ENCODE measurements around the gene CCDC57. TPM values are rescaled to one million over a fixed set of nuclear protein-coding genes. Genes with fewer than 3 reads are reported as not detected.
A peak's percentile ranks its signal among the peaks of the same experiment; 100 is the strongest.
"Not testable (repeated sequence)": the region's sequence is repeated elsewhere in the genome, so short reads cannot be mapped to it uniquely, and the experiment has no call there.

The CCDC57 gene, protein sequence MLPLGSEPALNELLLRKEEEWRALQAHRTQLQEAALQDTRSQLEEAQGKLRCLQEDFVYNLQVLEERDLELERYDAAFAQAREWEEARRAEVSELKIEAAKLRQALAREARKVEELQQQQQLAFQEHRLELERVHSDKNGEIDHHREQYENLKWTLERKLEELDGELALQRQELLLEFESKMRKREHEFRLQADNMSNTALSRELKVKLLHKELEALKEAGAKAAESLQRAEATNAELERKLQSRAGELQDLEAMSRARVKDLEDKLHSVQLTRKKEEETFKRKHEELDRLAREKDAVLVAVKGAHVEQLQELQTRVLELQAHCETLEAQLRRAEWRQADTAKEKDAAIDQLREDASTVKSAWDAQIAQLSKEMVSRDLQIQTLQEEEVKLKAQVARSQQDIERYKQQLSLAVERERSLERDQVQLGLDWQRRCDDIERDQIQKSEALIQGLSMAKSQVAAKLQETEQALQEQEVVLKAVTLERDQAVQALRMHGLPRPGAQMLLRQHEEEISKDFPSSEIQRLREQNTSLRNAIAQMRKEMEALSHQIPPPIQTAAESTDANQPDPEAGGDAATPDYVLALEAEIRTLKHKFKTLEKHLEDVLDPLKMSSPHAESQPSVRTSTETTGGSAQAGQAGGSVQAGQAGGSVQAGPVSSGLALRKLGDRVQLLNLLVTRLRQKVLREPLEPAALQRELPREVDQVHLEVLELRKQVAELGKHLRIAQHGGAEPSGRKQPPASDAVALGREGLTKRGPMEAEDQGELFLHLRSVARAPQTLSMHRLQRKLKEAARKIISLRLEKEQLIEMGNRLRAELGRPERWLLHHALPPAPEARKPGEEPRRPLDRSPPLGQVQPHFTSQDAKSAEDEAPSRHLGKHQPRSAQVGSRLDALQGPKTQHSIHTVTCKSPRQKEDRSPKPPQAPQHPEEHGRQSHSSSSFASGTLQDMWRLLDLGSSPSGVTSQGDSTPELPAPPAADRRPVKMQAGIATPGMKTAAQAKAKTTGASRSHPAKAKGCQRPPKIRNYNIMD
- 10 to 100 TPM; 24.5 to 46.1 TPM for total RNA-seq

DNA sequence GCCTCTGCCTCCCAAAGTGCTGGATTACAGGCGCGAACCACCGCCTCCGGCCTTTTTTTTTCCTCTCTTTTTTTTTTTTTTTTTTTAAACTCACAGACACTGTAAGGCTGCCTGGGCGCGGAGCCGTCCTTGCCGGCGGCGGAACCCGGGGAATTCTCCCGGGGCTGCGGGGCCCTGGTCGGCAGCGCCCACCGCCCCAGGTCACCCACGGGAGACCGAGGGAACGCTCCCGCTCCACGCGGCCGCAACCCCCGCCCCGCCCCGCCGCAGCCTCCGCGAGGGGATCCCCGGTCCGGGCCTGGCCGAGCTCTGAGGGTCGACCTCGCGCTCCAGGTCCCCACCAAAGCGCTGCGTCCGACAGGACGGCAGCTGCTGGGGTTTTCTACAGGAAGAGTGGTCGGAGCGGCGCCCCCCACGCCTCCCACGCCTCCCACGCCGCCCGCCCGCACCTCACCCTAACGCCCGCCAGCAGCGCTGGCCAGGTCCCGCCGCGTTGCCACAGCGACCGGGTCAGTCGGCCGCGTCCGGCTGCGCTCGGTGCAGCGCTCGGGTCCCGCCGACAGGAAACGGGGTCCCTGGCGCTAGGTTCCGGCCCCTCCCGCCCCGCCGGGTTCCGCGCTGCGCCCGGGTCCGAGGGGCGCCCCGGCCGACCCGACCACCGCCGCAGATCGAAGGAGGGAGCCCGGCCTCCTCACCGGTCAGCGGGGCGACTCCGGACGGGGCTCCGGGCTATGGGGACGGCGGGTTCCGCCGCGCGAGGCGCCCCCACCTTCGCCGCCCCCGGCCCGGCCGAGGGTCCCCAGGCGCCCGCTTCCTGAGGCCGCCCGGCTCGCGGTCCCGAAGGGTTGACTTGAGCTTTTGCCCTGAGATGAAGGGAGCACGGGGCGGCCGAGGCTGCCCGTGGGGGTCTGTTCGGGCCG is at the start of gene CCDC57:
TSS of gene CCDC57 (minus strand) at position 512 of the 920 bp plus-strand sequence. CDS start 10,898 bp downstream, outside the sequence.
- DNase-seq, result peak; percentile 78
- peak within 1 kb of the TSS; percentile 82 for H3K27ac ChIP-seq
- H3K4me1 ChIP-seq, result peaks cover 9% of the 10 kb centered on the region
- H3K27me3 ChIP-seq, result no peaks in the 10 kb centered on the region
- TF ChIP-seq, protein P1, sequence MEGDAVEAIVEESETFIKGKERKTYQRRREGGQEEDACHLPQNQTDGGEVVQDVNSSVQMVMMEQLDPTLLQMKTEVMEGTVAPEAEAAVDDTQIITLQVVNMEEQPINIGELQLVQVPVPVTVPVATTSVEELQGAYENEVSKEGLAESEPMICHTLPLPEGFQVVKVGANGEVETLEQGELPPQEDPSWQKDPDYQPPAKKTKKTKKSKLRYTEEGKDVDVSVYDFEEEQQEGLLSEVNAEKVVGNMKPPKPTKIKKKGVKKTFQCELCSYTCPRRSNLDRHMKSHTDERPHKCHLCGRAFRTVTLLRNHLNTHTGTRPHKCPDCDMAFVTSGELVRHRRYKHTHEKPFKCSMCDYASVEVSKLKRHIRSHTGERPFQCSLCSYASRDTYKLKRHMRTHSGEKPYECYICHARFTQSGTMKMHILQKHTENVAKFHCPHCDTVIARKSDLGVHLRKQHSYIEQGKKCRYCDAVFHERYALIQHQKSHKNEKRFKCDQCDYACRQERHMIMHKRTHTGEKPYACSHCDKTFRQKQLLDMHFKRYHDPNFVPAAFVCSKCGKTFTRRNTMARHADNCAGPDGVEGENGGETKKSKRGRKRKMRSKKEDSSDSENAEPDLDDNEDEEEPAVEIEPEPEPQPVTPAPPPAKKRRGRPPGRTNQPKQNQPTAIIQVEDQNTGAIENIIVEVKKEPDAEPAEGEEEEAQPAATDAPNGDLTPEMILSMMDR (IDR thresholded peaks at IDR 0.05), result no peak
- intact Hi-C loops (cut with DNase I), result no loop called here
- no peaks in the 10 kb centered on the region for H3K9me3 ChIP-seq
- H3K36me3 ChIP-seq, result no peaks in the 10 kb centered on the region
- peak within 1 kb of the TSS; percentile 78 to 96 for H3K9ac ChIP-seq (ENCODE audit: low read depth in 2 of 2, low read length in 2 of 2)
- H3K4me3 ChIP-seq, result peak within 1 kb of the TSS; percentile 100

DNA sequence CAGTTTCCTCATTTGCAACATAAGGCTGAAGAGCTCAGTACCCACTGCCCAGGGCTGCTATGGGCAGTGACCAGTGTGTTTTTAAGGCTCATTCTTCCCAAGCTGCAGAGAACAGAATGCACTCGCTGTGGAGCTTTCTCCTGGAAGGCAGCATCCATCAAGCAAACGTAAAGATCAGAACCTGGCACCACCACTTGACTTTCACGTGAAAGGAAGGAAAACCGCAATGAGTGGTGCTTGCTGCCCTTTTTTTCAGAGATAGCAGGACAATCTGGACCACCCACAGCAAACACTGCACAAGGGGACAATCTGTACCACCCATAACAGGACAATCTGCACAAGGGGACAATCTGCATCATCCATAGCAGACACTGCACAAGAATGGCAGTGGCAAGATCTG is 49.7 kb upstream of the CCDC57 start:
- Histone ChIP-seq H3K36me3 (peaks cover 40% of the 10 kb centered on the region), H3K27ac (no peak overlapping the region), H3K27me3 (no peaks in the 10 kb centered on the region), H3K9me3 (no peaks in the 10 kb centered on the region), H3K4me1 (peaks cover 9% of the 10 kb centered on the region), H3K9ac (ENCODE audit: low read depth in 2 of 2, low read length in 2 of 2) (no peak overlapping the region), H3K4me3 (no peak overlapping the region)
- intact Hi-C loops (cut with DNase I), result no loop called here
- no peak for DNase-seq
- TF ChIP-seq, protein P1 (IDR thresholded peaks at IDR 0.05), result no peak

DNA sequence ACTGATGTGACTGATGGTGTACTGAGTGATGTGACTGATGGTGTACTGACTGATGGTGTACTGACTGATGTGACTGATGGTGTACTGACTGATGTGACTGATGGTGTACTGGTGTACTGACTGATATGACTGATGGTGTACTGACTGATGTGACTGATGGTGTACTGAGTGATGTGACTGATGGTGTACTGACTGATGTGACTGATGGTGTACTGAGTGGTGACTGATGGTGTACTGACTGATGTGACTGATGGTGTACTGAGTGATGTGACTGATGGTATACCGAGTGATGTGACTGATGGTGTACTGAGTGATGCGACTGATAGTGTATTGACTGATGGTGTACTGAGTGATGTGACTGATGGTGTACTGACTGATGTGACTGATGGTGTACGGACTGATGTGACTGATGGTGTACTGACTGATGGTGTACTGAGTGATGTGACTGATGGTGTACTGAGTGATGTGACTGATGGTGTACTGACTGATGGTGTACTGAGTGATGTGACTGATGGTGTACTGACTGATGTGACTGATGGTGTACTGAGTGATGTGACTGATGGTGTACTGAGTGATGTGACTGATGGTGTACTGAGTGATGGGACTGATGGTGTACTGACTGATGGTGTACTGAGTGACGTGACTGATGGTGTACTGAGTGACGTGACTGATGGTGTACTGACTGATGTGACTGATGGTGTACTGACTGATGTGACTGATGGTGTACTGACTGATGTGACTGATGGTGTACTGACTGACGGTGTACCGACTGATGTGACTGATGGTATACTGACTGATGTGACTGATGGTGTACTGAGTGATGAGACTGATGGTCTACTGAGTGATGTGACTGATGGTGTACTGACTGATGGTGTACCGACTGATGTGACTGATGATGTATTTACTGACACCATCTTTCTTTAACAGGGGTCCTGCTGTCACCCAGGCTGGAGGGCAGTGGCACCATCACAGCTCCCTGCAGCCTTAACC is 47.6 kb upstream of the CCDC57 start:
- H3K36me3 ChIP-seq, result peaks cover 34% of the 10 kb centered on the region

DNA sequence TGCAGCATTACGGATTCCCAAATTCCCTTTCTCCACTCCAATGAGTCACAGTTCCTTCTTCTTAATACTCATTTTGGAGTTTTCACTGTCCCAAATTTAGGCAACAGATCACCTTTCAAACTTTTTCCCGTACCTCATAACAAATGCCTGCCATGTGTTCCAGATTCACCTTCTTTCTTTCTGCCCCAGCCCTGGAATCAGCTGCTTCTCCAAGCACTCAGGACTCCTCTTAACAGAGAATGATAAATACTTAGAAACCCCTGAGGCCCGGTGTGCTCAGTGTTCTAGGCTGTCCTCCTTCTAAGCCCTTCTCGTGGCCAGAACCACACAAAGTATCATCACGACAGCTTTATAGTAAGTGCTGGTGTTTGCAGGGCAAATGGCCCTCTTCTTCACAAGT is 45.9 kb upstream of the CCDC57 start:
- Histone ChIP-seq H3K27ac (no peak overlapping the region), H3K36me3 (peaks cover 23% of the 10 kb centered on the region)
- intact Hi-C loops (cut with DNase I), result no loop called here

More for the DNA sequence above, 47.6 kb upstream of the CCDC57 start:
- DNase-seq; H3K9ac ChIP-seq (ENCODE audit: low read depth in 2 of 2, low read length in 2 of 2); H3K9me3 ChIP-seq; H3K4me3 ChIP-seq; H3K27ac ChIP-seq; intact Hi-C loops (cut with DNase I); H3K4me1 ChIP-seq; H3K27me3 ChIP-seq: not testable (repeated sequence)

More for the DNA sequence above, 45.9 kb upstream of the CCDC57 start:
- Histone ChIP-seq H3K27me3 (no peaks in the 10 kb centered on the region), H3K4me3 (no peak overlapping the region), H3K4me1 (no peaks in the 10 kb centered on the region), H3K9me3 (no peaks in the 10 kb centered on the region), H3K9ac (ENCODE audit: low read depth in 2 of 2, low read length in 2 of 2) (no peak overlapping the region)
- TF ChIP-seq, protein P1 (IDR thresholded peaks at IDR 0.05), result no peak
- no peak for DNase-seq
